Activated T-cell treated with anti-CD3 and anti-CD28 coated beads, Interleukin-2, amount 50 U/mL, for 48 hours (primary cell): ENCODE results near the gene TF.
"Not testable (repeated sequence)": the region's sequence is repeated elsewhere in the genome, so short reads cannot be mapped to it uniquely, and the experiment has no call there.

Source experiments
- DNase-seq, 2 experiments: peaks; one replicate each; pipeline ENCODE4 v3.0.0-alpha.2; 2020

The TF gene

GRCh38 chr3:133745981-133746711 is at the start of gene TF:
TSS of gene TF (plus strand) at chr3:133746393. CDS start at chr3:133746441, 48 bp downstream.
- no peak for DNase-seq

GRCh38 chr3:133697960-133698359 is 48.2 kb upstream of the TF start:
- DNase-seq: no peak

- no peak for DNase-seq
Measured at GRCh38 chr3:133699467-133699866, 46.7 kb upstream of the TF start.

- DNase-seq: no peak
Measured at GRCh38 chr3:133699903-133700302, 46.3 kb upstream of the TF start.

GRCh38 chr3:133700351-133700750 is 45.8 kb upstream of the TF start:
- no peak for DNase-seq

GRCh38 chr3:133701435-133702358 is 44.5 kb upstream of the TF start:
- DNase-seq: no peak

- DNase-seq: no peak
Measured at GRCh38 chr3:133703915-133704314, 42.3 kb upstream of the TF start.

GRCh38 chr3:133706033-133706432 is 40.2 kb upstream of the TF start:
- DNase-seq: no peak

GRCh38 chr3:133709139-133709750 is 36.9 kb upstream of the TF start:
- no peak for DNase-seq

- DNase-seq: no peak
Measured at GRCh38 chr3:133711013-133711412, 35.2 kb upstream of the TF start.

- no peak for DNase-seq
Measured at GRCh38 chr3:133712017-133712416, 34.2 kb upstream of the TF start.

- no peak for DNase-seq
Measured at GRCh38 chr3:133713347-133713746, 32.8 kb upstream of the TF start.

GRCh38 chr3:133717424-133717823 is 28.8 kb upstream of the TF start:
- DNase-seq: no peak

- no peak for DNase-seq
Measured at GRCh38 chr3:133722935-133723334, 23.3 kb upstream of the TF start.

- DNase-seq: no peak
Measured at GRCh38 chr3:133730993-133731392, 15.2 kb upstream of the TF start.

GRCh38 chr3:133732231-133732630 is 14.0 kb upstream of the TF start:
- DNase-seq: not testable (repeated sequence)

- DNase-seq: no peak
Measured at GRCh38 chr3:133733226-133733625, 13.0 kb upstream of the TF start.

GRCh38 chr3:133734305-133734704 is 11.9 kb upstream of the TF start:
- DNase-seq: no peak

GRCh38 chr3:133742351-133743091 is 3.7 kb upstream of the TF start:
- DNase-seq: no peak

- no peak for DNase-seq
Measured at GRCh38 chr3:133744241-133744640, 2.0 kb upstream of the TF start.

GRCh38 chr3:133745108-133745507 is 1.1 kb upstream of the TF start:
- no peak for DNase-seq

GRCh38 chr3:133746712-133747066 is 496 bp downstream of the TF start:
- no peak for DNase-seq

- DNase-seq: no peak
Measured at GRCh38 chr3:133747373-133747772, 1.2 kb downstream of the TF start.
